ENCODE results near the gene TMEM132E.

Gene TMEM132E

GRCh38 chr17:34586346-34586846 is 7.0 kb downstream of the TMEM132E start:
- no peak overlapping the region for H3K4me3 ChIP-seq (ENCODE audit: low read depth, low read length)
- TF ChIP-seq, protein P1, sequence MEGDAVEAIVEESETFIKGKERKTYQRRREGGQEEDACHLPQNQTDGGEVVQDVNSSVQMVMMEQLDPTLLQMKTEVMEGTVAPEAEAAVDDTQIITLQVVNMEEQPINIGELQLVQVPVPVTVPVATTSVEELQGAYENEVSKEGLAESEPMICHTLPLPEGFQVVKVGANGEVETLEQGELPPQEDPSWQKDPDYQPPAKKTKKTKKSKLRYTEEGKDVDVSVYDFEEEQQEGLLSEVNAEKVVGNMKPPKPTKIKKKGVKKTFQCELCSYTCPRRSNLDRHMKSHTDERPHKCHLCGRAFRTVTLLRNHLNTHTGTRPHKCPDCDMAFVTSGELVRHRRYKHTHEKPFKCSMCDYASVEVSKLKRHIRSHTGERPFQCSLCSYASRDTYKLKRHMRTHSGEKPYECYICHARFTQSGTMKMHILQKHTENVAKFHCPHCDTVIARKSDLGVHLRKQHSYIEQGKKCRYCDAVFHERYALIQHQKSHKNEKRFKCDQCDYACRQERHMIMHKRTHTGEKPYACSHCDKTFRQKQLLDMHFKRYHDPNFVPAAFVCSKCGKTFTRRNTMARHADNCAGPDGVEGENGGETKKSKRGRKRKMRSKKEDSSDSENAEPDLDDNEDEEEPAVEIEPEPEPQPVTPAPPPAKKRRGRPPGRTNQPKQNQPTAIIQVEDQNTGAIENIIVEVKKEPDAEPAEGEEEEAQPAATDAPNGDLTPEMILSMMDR (IDR thresholded peaks at IDR 0.05; ENCODE audit: low read depth, low read length), result no peak

DNA sequence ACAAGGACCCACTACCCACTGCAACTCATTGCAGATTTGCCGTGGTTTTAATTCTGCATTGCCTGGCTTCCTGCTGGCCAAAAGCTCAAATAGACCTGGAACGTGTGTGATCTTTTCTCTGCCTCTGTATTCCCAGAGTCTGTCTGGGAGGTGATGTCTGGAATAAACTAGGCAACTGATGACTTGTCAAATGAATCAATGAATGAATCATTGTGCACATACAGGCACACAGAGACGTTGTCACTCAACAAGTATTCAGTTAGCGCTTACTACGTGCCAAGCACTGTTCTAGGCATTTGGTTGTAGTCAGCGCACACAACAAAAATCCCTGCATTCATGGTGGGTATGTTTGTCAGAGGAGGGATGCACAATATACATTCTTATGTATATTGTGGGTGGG is 8.9 kb downstream of the TMEM132E start:
- TF ChIP-seq, protein P1 (IDR thresholded peaks at IDR 0.05; ENCODE audit: low read depth, low read length), result no peak
- no peak overlapping the region for H3K4me3 ChIP-seq (ENCODE audit: low read depth, low read length)

GRCh38 chr17:34589120-34589965 is 10.0 kb downstream of the TMEM132E start:
- no peak overlapping the region for H3K4me3 ChIP-seq (ENCODE audit: low read depth, low read length)
- TF ChIP-seq, protein P1 (IDR thresholded peaks at IDR 0.05; ENCODE audit: low read depth, low read length), result no peak

GRCh38 chr17:34592002-34592401 is 12.6 kb downstream of the TMEM132E start:
- TF ChIP-seq, protein P1 (IDR thresholded peaks at IDR 0.05; ENCODE audit: low read depth, low read length), result no peak
- no peak overlapping the region for H3K4me3 ChIP-seq (ENCODE audit: low read depth, low read length)

DNA sequence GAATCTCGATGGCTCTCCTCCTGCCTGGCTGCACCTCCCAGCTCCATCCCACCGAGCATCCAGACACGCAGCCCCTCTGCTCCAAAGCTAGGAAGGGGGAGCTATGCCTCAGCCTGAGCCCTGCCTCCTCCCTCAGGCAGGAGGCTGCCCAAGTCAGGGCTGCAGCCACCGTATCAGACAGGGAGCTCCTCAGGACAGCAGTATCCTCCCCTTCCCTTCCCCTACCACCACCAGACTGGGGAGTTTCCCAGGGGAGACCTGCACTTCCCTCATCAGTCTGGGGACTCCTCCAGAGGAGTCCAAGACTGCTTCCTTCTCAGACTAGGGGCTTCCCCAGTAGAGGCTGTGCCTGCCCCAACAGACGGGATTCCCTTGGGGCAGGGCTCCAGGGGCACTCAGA is 17.5 kb downstream of the TMEM132E start:
- TF ChIP-seq, protein P1 (IDR thresholded peaks at IDR 0.05; ENCODE audit: low read depth, low read length), result no peak
- no peak overlapping the region for H3K4me3 ChIP-seq (ENCODE audit: low read depth, low read length)

DNA sequence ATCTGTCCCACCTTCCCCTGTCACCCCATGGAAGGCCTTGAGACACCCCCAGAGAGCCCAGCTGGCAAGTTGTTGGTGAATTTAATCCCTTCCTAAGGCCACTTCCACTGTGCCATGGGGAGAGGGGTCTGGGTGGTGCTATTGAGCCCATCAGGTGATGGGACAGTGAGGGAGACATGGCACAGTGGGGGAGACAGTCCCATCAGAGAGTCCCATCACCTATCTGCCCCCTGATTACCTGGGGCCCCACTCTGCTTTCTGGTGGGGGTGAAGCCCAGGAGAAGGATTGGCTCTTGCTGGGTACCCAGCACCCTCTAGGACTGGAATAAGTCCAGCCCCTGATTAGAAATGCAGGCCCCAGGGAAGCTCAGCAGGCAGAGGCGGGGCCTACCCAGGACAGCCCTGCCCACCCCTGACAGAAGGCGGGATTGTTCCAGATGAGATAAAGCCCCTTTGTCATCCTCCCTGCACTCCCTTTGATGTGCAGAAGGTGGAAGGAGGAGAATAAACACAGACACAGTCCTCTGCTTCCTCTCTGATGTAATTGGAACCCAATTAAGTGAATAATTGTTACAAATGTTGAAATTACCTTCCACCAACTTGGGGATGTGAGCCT is 18.9 kb downstream of the TMEM132E start:
- H3K4me3 ChIP-seq (ENCODE audit: low read depth, low read length), result no peak overlapping the region

More for the DNA sequence above, 18.9 kb downstream of the TMEM132E start:
- TF ChIP-seq, protein P1 (IDR thresholded peaks at IDR 0.05; ENCODE audit: low read depth, low read length), result no peak

Data from WI38 (cell line).